Measurements from ENCODE around the gene DPP4.

GRCh38 chr2:162041485-162041884 lies 32.5 kb downstream of the DPP4 start:
- TF ChIP-seq, protein P1, sequence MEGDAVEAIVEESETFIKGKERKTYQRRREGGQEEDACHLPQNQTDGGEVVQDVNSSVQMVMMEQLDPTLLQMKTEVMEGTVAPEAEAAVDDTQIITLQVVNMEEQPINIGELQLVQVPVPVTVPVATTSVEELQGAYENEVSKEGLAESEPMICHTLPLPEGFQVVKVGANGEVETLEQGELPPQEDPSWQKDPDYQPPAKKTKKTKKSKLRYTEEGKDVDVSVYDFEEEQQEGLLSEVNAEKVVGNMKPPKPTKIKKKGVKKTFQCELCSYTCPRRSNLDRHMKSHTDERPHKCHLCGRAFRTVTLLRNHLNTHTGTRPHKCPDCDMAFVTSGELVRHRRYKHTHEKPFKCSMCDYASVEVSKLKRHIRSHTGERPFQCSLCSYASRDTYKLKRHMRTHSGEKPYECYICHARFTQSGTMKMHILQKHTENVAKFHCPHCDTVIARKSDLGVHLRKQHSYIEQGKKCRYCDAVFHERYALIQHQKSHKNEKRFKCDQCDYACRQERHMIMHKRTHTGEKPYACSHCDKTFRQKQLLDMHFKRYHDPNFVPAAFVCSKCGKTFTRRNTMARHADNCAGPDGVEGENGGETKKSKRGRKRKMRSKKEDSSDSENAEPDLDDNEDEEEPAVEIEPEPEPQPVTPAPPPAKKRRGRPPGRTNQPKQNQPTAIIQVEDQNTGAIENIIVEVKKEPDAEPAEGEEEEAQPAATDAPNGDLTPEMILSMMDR (IDR thresholded peaks at IDR 0.05) = no peak
- no peak for TF ChIP-seq POLR2A (IDR thresholded peaks at IDR 0.05)

All from prostate gland (tissue), 2 donors.